HG03108 (cell line): Measurements from ENCODE around the gene ZNF189.

Experiments
- ATAC-seq: cut with Tn5 transposase; IDR thresholded peaks from one replicate; pipeline ENCODE4 v1.9.1; 2021; ENCODE audit warnings: moderate library complexity; ENCODE audit not compliant: unreplicated experiment

The ZNF189 gene

GRCh38 chr9:101398068-101398929 lies at the start of gene ZNF189, which contains the start of gene MRPL50:
Gene ZNF189 (plus strand): TSS chr9:101398851. CDS start chr9:101399157, 306 bp downstream.
Gene MRPL50 (minus strand): TSS chr9:101398618. CDS start chr9:101398592, 26 bp downstream.
- ATAC-seq = peak; percentile 98

- ATAC-seq = no peak
Observed at GRCh38 chr9:101350285-101350684, 48.4 kb upstream of the ZNF189 start.

DNA sequence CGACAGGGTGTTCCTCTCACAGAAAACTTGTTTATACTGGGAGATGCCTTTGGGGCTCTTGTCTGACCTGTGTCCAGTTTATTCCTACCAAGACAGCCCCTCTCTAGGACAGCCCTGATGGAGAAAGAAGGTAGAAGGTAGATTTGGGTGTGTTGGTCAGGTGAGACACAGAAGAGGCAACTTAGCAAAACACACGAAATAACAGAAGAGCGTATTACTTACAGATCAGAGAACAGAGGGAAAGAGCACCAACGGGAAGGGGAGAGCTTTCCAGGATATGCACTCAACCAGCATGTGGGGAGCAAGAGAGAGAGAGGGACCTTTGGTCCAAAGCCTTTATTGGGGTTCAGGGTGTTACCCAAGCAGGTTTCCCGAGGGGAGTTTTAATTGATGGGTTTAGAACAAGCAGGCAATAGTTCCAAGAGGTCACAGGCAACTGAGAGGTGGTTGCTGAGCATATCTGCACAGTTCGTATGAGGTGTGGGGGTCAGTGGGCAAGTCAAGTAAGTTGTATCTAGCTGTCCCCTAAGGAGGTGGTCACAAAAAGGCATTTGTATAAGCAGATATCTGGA lies 45.7 kb upstream of the ZNF189 start:
- no peak for ATAC-seq

GRCh38 chr9:101353683-101354082 lies 45.0 kb upstream of the ZNF189 start:
- no peak for ATAC-seq

GRCh38 chr9:101354143-101354764 lies 44.4 kb upstream of the ZNF189 start:
- ATAC-seq = no peak

DNA sequence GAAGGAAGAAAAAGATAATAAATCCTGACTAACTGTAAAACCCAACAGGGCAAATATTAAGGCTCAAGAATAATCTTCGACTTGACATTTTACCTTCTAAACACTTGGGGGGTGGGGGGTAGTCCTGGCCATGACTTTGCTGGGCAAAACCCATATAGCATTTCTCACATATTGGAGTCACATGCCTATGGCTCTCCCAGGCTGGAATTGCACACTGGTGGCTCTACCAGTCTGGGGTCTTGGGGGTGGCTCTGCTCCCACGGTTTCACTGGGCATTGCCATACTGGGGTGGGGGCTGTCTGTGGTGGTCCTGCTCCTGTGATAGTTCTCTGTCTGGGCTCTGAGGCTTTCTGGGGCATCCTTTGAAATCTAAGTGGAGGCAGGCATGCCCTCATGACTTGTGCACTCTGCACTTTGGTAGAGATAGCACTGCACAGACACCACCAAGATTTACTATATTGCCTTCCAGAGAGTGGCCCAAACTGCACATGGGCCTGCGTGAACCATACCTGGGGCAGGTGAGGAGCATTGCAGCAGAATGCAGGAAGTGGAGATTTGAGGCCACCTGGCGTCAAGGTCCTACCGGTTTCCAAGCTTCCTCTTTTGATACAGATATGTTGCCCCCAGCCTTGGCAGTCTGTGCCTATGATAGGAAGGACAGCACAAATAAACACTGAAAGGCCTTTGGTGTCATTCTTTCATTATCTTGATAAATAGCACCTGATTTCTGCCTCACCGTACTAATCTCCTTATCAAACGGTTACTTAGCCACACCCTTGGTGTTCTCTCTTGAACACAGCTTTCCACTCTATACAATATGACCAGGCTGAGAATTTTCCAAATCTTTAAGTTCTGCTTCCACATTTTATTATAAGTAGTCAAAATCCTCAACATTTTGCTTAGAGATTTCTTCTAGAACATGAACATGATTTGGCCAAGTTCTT lies 43.6 kb upstream of the ZNF189 start:
- ATAC-seq = no peak

GRCh38 chr9:101356619-101357018 lies 42.0 kb upstream of the ZNF189 start:
- ATAC-seq = no peak

GRCh38 chr9:101359679-101360078 lies 39.0 kb upstream of the ZNF189 start:
- ATAC-seq = no peak

- ATAC-seq = no peak
Observed at GRCh38 chr9:101360647-101361046, 38.0 kb upstream of the ZNF189 start.

GRCh38 chr9:101362450-101362849 lies 36.2 kb upstream of the ZNF189 start:
- no peak for ATAC-seq

DNA sequence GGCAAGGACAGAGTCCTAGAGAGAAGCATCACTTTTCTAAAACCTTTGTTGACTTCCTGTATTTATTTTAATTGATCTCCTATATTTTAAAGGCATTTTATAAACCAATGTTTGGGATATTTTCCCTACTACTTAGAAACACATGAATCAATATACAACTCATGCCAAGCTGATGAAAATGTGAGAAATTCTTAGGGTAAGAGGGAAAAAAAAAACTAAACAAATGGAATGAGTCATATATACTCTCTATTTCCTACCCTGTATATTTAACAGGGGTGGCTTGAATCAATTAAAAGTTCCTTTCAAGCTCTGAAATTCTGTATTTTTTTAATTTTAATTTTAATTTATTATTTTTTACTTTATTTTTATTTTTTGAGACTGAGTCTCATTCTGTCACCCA lies 33.5 kb upstream of the ZNF189 start:
- ATAC-seq = no peak

DNA sequence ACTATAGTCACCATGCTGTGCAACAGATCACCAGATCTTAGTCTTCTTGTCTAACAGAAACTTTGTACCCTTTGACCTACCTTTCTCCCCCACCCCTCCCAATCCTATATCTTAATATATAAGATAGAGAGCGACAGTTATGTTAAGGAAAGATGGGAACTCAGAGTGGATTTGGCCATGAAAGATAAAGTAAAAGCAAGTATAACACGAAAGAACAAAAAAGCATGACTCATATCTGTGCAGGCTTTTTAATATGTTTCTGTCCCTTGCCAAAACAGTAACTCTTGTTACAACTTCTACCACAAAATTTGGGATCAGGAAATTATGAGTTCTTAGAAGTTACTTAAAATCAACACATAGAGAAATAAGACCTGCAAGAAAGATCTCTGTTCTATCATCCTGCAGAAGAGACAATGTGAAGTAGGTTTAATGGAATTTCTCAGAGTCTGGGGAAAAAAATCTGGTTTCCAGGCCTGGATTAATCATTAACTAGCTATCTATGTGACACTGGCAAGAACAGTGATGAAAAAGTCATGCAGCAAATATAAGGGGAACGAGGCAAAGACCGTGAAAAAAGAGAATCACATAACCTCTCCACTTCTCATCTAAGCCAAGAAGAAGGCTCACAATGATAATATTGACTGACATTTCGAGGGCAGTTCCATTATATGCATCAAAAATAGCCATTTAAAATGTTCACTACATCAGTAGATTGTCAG lies 32.5 kb upstream of the ZNF189 start:
- ATAC-seq = no peak

DNA sequence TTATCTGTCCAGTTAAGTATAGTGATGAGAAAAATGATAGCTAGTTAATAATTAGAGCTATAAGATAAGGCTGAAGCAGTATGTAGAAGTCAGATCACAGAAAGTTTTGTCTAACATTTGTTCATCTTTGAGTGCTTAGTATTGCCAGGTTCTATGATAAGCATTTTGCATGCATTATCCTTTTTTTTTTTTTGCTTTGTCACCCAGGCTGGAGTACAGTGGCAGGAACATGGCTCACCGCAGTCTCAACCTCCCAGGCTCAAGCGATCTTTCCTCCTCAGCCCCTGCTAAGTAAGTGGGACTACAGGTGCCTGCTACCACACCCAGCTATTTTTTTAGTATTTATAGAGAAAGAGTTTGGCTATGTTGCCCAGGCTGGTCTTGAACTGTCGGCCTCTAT lies 31.3 kb upstream of the ZNF189 start:
- ATAC-seq = no peak

GRCh38 chr9:101369286-101369685 lies 29.4 kb upstream of the ZNF189 start:
- ATAC-seq = no peak

DNA sequence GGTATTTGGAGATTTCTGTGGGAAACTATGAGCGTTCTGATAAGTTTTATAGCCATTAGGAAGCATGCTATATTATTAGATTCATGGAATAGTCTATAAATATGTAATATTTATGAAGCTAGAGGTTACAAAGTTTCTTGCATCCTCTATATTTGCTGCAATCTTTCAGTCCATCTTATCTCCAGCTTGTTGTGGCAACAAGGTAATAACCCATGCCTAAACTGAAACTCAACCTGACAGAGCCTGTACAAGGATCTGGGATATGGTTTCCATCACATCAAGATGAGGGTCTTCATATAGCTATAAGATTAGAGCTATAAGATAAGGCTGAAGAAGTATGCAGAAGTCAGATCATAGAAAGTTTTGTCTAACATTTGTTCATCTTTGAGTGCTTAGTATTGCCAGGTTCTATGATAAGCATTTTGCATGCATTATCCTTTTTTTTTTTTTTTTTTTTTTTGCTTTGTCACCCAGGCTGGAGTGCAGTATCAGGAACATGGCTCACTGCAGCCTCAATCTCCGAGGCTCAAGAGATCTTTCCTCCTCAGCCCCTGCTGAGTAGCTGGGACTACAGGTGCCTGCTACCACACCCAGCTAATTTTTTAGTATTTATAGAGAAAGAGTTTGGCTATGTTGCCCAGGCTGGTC lies 28.6 kb upstream of the ZNF189 start:
- no peak for ATAC-seq

DNA sequence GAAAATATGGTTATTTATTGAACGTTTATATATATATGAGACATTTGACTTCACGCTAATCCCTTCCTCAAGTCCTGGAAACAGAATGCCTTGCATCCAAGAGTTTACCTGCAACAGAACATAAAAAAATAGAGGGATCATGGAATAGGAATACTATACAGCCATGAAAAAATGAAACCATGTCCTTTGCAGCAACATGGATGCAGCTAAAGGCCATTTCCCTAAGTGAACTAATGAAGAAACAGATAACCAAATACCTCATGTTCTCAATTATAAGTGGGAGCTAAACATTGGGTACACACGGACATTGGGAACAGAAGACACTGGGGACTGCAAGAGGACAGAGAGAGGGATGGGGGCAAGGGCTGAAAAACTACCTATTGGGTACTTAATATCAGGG lies 26.8 kb upstream of the ZNF189 start:
- no peak for ATAC-seq

- ATAC-seq = no peak
Observed at GRCh38 chr9:101372327-101373118, 26.1 kb upstream of the ZNF189 start.

DNA sequence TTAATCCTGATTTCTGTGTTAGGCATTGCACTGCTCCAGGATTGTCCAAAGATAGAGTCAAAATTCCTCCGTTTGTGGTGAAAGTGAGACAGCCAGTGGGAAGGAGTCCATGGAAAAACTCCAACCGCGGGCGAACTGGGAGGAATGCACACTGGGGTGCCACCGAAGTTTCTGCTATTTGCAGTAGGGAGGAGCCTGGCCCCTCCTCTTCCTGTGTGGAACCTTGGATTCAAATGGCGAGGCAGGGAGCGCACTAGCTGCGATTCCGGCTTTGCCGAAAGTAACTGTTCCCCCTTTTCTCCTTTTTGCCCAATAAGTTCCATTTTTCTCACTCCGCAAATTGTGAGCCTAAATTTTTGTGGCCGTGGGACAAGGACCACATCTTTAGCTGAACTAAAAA lies 23.1 kb upstream of the ZNF189 start:
- ATAC-seq = no peak
